ENCODE results near the gene RORB.

DNA sequence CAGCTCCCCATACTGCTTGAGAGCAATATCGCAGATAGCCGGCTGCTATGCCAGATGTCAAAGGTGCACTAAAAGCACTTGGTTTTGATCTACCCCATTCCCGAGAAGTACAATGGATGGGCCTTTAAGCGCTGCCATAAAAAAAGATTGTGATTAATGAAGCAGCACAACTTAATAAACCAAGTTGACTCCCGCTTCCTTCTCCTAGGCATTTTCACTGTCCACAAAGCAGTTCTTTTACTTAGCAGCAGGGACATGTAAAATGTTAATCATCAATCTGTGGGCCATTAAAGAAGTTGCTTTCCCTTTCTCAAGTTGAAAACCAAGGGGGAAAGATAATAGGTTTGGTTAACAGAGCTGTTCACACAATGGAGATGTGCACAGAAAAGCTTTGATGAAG is 214.2 kb downstream of the RORB start:
- no peak for TF ChIP-seq POLR2A (IDR thresholded peaks at IDR 0.05; ENCODE audit: low read depth, low read length)
- no peak for TF ChIP-seq SPI1 (IDR thresholded peaks at IDR 0.05; ENCODE audit: low read depth, low read length)
- TF ChIP-seq POLR2AphosphoS5 (IDR thresholded peaks at IDR 0.05; ENCODE audit: low read depth, low read length) = no peak
- no peak for TF ChIP-seq PAX5 (IDR thresholded peaks at IDR 0.05; ENCODE audit: insufficient read depth, low read length, severe bottlenecking)
- no peak for TF ChIP-seq POU2F2 (IDR thresholded peaks at IDR 0.05; ENCODE audit: low read depth, low read length)
- no peak for TF ChIP-seq TAF1 (IDR thresholded peaks at IDR 0.05; ENCODE audit: low read depth, low read length)
